Globus pallidus (tissue), 1 donor: ENCODE data around the gene KIF5C.

Experiments
- DNase-seq: peaks from one replicate; pipeline ENCODE4 v3.0.0-alpha.2; 2015; ENCODE audit warnings: low spot score

The KIF5C gene

DNA sequence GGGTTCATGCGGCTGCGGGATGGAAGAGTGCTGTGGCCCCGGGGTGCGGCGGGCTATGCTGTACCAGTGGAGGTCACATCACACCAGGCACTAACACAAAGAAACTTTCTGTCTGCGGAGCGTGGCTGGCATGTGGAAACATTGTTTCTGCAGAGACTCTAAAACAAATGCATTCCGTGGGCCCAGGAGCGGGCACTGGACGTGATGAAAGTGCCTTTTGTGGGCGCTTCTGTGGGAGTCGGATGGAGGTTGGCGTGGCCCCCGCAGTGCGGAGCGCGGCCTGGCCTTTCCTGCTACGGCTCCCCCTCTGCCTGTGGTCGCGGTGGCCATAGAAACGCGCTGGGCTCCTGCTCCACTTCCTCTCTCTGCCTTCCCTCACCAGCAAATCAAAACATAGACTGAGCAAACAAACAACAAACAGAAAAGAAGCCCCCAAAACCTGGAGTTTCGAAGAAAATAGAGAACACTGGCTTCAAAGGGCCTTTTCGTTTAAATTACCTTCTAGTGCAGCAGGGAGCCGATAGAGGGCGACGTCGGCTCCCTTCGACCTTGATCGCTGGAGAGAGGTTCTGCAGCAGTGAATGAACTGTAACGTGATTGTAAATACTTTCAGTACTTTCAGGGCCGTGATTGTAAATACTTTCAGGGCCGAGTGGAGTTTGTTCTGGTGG, 51.4 kb downstream of the KIF5C start:
- DNase-seq: peak; percentile 90

DNA sequence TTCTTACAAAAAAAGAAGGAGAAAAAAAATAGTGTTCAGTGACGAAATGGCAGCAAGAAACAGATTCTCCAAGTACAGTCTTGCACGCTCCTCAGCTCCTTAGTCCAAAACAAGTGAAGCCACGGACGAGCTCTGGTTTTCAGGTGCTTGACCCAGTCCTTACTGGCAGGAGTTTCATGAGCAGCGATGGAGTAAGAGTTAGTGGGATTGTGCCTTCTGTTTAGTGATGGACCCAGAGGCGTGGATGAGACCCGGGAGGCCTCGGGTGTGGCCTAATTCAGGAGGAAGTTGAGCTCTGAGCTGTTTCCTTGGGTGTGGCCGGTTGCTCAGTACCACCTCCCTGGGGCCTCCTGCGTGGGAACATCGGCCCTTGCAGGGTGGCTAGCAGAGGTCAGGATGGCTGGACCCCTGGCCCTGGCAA, 52.0 kb downstream of the KIF5C start:
- DNase-seq: no peak

DNA sequence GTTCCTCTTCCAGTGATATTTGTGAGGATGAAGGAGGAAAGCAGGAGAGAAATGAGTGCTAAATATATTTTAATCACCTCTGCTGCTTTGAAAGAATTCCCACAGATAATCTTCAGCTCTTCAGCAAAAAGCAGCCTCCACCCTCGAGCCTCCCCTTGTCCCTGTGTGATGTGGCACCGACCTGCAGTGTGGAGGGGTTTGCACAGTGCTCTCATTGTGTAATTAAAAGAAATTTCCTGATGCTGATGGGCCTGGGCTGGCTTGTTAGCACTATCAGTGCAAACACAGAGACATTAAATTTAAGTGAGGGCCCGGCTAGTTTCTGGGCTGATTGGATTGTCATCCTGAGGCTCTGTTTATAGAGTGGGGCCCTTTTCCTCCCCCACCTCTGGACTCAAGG, 53.4 kb downstream of the KIF5C start:
- DNase-seq: no peak

DNA sequence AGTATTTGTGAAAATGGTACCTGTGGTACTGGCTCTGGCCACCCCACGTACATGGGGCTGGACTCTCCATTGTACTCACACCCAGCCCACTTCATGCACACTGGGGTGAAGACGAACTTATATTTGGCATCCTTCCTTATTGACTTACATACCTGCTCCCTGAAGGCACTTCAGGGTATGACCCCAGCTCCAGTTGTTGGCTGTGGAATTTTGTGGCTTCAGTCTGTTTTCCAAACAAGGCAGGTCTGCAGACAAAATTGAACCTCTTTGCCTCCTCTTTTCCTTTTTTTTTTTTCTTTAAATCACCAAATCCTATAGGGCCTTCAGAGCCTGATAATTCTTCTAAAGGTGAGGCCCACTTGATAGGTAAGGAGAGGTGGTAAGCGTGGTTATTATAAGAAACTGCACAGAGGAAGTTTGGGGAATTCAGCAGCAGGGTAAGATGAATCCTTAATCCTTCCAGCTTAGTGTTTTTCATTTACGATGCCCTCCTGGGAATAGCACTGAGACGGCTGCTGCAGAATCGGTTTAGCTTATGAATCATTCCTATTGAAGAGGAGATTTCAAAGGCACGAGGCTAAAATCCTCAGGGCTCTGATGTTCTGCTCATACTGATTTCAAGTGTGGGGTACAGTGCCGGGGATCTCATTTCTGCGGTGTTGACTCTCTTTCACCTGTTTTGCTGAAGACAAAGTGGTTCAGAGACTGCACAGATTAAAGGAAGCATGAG, 55.2 kb downstream of the KIF5C start:
- no peak for DNase-seq

DNA sequence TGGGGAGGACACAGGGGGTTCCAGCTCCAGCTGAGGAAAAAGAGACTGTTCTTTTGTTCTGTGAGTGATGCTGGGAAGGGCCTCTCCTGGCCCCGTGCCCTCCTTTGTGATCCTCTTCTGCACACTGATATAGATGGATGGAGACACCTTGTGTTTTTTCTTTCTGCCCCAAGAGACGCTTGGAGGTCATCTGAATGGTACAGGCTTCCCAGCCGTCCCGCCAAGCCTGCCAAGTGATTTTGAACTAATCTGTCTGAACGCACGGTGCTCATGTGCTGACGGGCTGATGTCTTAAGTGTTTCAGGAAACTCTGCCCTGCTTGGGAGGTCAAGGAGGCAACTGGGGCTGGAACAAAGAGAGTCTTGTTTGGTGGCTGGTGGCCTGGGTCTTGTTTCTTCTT, 57.5 kb downstream of the KIF5C start:
- peak; percentile 60 for DNase-seq

DNA sequence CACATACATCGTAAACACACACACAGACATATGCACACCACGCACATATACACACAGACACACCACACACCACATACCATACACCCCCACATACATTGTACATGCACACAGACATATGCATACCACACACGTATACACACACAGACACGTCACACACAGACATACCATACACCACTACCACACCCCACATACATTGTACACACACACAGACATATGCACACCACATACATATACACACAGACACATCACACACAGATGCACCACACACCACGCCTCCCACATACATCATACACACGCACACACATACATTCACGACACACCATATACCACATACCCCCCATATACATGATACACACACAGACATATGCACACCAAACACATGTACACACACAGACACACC, 58.4 kb downstream of the KIF5C start:
- no peak for DNase-seq

DNA sequence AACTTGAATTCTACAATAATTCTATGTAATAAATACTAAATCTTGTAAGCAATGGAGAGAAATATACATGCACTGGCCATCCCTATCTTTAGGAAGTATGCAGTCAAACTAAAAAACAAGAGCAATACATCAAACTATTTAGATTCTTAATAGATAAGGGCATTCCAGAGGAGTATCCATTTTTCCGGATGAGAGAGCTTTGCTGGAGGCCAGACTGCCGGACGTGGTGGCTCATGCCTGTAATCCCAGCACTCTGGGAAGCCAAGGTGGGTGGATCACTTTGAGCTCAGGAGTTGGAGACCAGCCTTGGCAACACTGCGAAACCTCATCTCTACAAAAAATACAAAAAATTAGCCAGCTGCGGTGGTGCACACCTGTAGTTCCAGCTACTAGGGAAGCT, 60.8 kb downstream of the KIF5C start:
- no peak for DNase-seq

DNA sequence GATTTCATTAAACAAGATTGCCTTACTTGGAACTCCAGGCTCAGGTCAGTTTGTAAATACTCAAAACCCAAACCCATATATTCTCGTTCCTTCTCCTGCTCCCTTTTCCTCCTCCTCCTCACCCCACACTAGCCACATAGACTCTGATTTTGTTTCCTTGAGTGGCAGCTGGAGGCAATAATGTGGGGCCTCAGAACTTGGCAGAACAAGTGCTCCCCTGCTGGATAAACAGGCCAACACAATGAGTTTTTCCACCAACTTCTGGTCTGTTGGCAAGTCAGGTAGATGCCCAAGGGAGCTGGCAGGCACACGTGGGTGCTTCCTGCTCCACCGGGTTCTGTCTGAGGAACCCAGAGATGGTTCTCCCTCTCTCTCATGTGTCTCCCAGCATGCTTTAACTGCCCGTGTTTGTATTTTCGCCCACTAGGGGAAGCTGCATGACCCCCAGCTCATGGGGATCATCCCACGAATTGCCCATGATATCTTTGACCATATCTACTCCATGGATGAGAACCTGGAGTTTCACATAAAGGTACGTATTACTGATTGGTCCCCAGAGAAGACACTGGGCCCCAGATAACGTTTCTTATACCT, 61.9 kb downstream of the KIF5C start:
- DNase-seq: no peak

DNA sequence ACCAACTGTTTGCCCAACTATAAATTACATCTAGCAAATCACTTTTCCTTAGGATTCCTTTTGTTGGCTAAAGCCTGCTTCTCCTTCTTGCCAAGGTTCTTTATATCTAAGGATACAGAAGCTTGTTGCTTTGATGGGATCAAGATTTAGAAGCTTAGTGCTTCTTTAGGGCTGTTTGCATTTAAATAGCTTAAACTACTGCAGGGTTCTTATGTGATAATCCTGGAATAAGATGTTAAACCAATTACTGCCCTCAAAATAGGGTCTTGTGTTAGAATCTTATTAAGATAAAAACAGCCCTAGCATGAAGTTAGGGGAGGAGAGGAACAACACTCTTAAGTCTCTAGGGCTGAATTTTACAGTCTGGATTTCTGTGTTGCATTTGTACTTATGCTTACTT, 64.2 kb downstream of the KIF5C start:
- DNase-seq: no peak

DNA sequence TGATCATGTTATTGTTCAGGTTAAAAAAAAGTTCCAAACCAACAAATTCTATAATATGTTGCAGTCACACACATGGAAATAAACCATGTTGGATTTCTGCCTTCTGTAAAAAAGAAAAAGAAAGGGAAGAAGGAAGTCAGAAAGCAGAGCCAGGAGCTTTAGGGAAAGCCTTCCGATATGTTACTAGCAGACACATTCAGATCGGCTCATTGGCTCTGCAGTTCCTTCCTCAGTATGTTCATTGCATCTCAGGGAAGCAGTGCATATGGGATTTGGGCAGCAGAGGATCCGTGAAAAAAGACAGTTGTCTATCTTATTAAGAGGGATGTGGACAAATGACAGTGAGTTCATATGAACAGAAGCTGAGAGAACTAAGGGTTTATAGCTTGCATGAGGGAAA, 68.1 kb downstream of the KIF5C start:
- DNase-seq: no peak

DNA sequence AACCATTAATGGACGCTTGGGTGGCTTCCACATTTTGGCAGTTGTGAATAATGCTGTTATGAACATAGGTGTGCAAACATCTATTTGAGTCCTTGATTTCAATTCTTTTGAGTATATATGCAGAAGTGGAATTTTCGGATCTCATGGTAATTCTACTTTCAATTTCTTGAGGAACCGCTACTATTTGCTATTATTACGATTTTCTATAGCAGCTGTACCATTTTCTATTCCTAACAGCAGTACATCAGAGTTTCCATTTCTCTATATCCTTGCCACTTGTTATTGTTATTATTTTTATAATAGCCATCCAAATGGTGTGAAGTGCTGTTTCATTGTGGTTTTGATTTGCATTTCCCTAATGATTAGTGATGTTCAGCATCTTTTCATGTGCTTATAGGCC, 69.5 kb downstream of the KIF5C start:
- no peak for DNase-seq

DNA sequence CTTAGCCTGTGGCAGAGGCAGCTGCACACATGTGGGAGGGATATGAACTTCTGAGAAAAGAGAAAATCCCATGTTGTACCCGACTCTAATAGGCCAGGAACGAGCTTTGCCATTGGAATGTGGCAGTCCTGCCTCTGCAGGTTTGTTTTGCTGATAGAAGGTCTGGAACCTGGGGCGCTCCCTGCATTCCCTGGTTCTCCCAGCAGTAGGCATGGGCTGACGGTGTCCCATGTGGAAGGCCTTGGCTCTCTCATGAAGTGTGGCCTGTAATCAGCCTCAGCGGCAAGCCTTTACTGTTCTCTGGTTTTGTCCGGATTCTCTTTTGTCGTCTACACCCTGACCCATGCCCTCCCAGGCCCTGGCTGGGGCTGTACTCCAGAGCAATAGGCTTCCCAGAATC, 72.3 kb downstream of the KIF5C start:
- DNase-seq: no peak

DNA sequence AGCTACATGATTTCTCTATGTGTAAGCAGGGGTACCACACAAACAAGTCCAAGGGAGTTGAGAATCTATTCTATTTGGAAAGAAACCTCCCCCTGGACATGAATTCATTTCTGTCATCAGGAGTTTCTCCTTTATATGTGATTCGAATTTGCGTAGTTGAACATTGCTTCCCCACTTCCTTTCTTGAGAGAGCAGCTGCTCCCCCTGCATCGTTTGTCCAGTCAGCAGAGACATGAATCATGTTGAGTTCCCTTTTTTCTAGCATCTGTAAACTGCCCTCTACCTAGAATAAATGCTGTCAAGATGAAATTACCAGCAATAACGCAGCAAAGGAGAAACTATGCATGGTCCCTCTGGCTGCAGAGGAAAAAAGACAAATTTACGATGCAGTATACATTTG, 73.8 kb downstream of the KIF5C start:
- DNase-seq: no peak

DNA sequence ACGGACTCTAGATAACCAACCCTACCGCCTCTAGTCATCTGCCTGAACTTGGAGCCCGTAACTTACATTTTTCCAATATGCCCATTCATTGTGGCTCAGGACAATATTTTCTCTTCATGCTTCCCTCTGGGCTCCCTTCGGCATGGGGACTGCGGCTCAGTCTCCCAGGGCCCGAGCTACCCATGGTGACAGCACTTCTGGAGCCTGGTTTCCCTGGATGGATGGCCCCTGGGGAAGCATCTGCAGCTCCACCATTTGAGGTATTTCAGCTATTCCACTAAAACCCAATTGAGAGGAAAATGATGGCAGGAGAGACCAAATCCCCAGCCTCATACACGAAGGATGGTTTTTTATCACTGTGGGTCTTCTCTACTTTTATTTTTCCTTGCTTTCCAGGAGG, 74.3 kb downstream of the KIF5C start:
- DNase-seq: no peak

DNA sequence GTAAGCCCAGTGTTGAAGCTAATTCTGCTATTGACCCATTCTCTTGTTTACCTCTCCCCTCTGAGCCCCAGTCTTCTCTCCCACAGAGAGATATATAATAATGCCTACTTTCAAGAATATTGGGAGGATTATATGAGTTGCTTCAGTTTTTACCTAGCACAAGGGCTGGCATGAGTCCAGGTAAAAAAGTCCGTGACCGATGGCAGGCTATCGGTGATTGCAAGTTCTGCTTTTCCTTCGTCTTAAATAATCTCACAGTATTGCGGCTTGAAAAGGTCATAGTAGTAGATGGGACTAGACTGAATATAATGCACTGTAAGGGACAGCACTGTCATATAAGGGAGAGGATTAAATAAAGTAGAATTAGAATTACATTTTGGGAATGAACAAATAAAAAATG, 77.6 kb downstream of the KIF5C start:
- DNase-seq: no peak

DNA sequence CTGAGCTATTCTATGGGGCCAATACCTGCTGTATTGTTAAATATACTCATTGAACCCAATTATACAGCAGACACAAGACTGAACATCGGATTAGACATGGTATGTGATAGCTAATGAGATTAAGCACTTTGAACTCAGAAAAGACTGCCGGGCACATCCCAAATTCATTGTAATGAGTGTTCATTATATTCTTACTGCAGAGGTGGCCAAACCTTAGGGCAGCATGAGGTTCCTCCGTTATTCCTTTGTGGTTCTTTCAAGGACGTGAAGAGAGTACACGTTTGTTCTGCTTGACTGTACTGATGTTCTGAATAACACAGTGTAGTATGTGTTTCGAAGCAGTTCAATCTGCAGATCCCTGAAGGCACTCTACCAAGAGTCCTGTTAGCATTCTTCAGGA, 78.4 kb downstream of the KIF5C start:
- DNase-seq: no peak

DNA sequence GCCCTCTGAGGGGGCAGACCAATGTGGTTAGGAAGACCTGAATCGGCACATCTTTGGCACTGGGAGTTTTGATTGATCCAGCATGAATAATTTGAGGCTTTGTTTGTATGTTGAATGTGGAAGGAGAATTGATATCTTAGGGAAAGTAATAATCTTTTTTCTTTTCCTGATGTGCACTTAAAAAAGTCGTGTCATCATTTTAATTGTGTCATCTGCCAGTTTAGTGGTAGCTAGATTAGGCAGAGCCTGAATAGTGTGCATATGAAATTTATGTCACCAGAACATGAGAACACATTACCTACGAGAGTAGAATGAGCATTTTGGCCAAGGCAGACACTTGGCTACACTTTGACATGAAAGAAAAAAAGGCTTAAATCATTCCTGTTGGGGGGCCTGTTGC, 79.5 kb downstream of the KIF5C start:
- DNase-seq: no peak

DNA sequence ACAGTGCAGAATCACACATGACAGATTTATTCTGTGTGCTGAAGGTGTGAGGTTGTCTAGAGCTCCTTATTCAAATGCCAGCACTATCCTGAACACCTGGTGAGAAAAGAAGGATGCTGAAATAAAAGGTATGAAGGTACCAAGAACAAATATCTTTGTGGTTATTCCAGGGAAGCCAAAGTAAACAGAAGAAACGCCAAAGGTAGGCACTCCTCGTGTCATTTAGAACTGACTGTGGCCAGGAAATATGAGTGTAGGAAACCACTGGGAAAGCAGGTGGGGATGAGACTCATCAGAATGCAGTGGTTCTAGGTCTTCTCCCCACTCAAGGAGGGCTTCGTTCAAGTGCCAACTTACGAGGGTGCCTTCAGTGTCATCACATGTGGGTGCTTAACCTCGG, 80.8 kb downstream of the KIF5C start:
- DNase-seq: no peak

DNA sequence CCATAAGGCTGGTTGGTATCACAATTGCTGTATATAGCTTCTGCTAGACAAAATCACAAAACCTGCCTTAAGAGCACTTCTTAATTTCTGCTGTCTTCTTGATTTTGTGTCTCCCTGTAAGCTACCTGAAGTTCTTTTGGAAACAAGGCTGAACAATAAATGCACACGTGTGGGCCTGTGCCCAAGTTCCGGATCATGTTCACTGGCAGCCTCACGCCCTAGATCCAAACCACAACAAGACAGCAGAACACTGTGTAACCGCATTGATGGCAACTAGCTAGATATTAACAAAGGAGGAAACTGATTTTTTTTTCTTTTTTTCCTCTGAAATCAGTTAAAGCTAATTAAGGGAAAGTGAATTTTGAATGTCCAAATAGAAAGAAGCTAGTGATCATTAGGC, 82.0 kb downstream of the KIF5C start:
- DNase-seq: no peak

DNA sequence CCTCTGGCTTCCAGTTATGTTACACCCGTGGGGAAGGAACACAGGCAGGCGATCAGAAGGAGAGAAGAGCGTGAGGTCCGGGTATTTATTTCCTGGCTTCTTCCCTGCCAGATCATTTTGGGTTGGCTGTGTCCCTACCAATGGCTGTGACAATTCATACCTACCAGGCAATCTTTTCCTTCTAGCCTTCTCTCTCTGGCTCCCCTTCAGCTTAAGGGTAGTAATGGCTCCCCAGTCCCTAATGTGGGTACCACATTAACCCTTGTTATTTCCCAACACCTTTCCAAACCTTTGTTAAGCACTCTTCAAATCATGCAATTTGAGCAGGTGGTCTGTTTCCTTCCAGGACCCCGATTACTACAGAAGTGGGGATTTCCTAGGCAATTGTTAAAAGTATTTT, 84.7 kb downstream of the KIF5C start:
- no peak for DNase-seq

DNA sequence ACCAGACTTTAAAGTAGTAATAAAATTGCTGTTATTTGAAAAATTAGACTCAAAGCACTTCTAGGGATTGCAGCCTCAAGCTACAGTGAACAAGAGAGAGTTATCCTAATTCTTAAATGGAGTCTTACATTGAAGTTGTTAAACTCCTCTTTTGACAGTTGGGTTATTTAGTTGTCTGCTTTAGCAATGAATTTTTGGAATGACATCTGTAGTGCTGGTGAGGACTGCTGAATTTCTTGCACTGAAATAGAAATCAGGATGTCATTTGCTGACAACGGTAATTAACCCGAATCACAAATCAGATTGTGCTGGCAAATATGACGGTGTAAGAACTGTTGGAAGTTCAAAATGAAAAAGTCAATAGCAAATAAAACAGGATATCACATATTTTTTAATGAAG, 85.5 kb downstream of the KIF5C start:
- DNase-seq: no peak

DNA sequence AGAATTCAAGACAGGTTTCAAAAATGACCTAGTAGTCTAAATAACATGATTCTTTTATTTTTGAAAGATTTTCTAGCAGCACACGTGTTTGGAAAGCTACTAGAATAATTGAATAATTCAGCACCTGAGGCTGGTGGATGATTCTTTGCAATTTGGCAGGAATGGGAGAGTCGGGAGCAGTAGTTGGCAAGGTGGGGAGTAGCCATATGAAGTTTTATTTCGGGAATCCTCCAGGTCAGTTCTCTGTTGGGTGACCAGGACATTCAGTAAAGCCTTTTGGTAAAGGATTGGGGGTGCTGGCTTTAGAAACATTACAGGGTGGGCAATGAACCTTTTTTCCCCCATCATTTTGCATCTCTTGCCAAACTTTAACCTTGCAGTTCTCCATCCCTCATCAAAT, 88.4 kb downstream of the KIF5C start:
- DNase-seq: no peak

DNA sequence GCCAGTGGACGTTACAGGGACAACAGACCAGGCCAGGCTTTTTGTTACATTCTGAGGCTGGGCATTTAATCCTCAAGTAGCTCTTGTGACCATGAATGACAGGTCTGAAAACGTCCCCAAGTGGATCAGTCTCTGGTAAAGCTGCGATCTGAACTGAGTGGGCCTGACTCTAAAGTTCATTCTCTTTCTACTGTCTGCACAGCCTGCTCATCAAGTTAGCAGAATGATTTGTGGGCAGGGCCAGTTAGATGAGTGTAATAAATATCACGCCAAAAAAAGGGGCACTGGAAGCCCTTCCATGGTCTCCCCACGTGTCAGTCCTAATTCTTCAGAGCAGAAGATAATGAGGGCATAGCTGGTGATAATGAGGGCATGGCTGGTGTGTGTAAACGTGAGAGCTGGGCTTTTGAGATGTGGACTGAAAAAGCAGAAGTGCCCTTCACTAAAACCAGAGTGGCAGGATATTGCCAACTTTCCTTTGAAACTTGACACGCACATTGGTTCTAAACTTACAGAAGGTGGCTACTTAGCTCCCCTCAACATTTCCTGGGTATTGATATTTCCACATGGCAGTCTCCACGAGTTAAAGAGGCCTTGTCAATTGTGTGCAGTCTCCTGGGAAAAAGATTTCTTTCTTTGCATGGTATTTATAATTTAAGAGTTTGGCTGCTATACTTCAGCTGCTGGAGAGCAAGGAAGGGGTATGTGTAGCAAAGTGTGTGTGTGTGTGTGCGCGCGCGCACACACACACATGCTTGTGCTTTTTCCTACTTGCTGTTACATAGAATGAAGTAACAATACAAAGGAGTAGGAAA, 90.8 kb downstream of the KIF5C start:
- DNase-seq: no peak
